ENCODE results near the gene TEX10.

DNA sequence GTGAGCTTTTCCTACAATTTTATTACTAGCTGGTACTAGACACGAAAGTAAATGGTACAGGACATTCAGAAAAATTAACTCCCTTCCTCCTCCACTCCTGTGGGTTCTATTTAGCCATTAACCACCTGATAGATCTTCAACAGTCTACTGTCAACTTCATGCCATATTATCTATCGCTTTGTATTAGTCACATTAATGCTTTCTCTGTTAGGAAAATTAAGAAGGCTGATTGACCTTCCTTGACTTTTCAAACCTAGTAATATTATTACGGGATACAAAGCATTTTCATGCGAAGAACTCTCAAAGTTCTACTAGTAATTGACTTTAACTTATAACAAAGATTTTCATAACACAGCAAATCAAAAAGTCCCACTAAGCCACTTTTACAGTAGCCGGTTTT, 1.2 kb downstream of the TEX10 start:
- TF ChIP-seq, protein P1, sequence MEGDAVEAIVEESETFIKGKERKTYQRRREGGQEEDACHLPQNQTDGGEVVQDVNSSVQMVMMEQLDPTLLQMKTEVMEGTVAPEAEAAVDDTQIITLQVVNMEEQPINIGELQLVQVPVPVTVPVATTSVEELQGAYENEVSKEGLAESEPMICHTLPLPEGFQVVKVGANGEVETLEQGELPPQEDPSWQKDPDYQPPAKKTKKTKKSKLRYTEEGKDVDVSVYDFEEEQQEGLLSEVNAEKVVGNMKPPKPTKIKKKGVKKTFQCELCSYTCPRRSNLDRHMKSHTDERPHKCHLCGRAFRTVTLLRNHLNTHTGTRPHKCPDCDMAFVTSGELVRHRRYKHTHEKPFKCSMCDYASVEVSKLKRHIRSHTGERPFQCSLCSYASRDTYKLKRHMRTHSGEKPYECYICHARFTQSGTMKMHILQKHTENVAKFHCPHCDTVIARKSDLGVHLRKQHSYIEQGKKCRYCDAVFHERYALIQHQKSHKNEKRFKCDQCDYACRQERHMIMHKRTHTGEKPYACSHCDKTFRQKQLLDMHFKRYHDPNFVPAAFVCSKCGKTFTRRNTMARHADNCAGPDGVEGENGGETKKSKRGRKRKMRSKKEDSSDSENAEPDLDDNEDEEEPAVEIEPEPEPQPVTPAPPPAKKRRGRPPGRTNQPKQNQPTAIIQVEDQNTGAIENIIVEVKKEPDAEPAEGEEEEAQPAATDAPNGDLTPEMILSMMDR (optimal IDR thresholded peaks at IDR 0.05 in 1 of 3, IDR thresholded peaks at IDR 0.05 in 1 of 3, conservative IDR thresholded peaks at IDR 0.05 in 1 of 3; ENCODE audit: extremely low read depth in 1 of 3, insufficient read depth in 2 of 3, low read length in 3 of 3), result no peak
- TF ChIP-seq EZH2 (IDR thresholded peaks at IDR 0.05; ENCODE audit: low read length), result no peak

Data from keratinocyte (primary cell).